Measurements from ENCODE around the gene EWSR1. TPM values are rescaled to one million over a fixed set of nuclear protein-coding genes. Genes with fewer than 3 reads are reported as not detected.
A peak's percentile ranks its signal among the peaks of the same experiment; 100 is the strongest.

Gene EWSR1
- total RNA-seq, 6 experiments from 2014 or later, result 200 to 291 (median 270) TPM

GRCh38 chr22:29259253-29259899 is 8.7 kb upstream of the EWSR1 start:
- Mint-ChIP-seq H3K9me3 (no peaks in the 10 kb centered on the region), H3K4me3 (no peak overlapping the region), H3K27ac (no peak overlapping the region), H3K4me1 (ENCODE audit: low read depth) (no peaks in the 10 kb centered on the region), H3K36me3 (ENCODE audit: low read depth) (no peaks in the 10 kb centered on the region), H3K27me3 (ENCODE audit: insufficient read depth) (no peaks in the 10 kb centered on the region)
- no peak for DNase-seq
- TF ChIP-seq CTCF (IDR thresholded peaks at IDR 0.05), result 0 out of 2 replicates have a peak, but pooled peaks have one; percentile 28

GRCh38 chr22:29260031-29260560 is 8.0 kb upstream of the EWSR1 start:
- no peak for TF ChIP-seq CTCF (IDR thresholded peaks at IDR 0.05)
- H3K36me3 Mint-ChIP-seq (ENCODE audit: low read depth), result no peaks in the 10 kb centered on the region
- H3K4me3 Mint-ChIP-seq, result no peak overlapping the region
- no peaks in the 10 kb centered on the region for H3K27me3 Mint-ChIP-seq (ENCODE audit: insufficient read depth)
- no peak overlapping the region for H3K27ac Mint-ChIP-seq
- H3K4me1 Mint-ChIP-seq (ENCODE audit: low read depth), result no peaks in the 10 kb centered on the region
- H3K9me3 Mint-ChIP-seq, result no peaks in the 10 kb centered on the region
- DNase-seq, result no peak

GRCh38 chr22:29260601-29261315 is 7.3 kb upstream of the EWSR1 start:
- Mint-ChIP-seq H3K4me3 (no peak overlapping the region), H3K4me1 (ENCODE audit: low read depth) (no peaks in the 10 kb centered on the region), H3K36me3 (ENCODE audit: low read depth) (no peaks in the 10 kb centered on the region), H3K27me3 (ENCODE audit: insufficient read depth) (no peaks in the 10 kb centered on the region), H3K27ac (no peak overlapping the region), H3K9me3 (no peaks in the 10 kb centered on the region)
- no peak for DNase-seq
- no peak for TF ChIP-seq CTCF (IDR thresholded peaks at IDR 0.05)

GRCh38 chr22:29263791-29264276 is 4.2 kb upstream of the EWSR1 start:
- Mint-ChIP-seq H3K4me1 (ENCODE audit: low read depth) (peaks cover 12% of the 10 kb centered on the region), H3K36me3 (ENCODE audit: low read depth) (peaks cover 12% of the 10 kb centered on the region), H3K4me3 (no peak overlapping the region), H3K27me3 (ENCODE audit: insufficient read depth) (peaks cover 4% of the 10 kb centered on the region), H3K9me3 (no peaks in the 10 kb centered on the region), H3K27ac (no peak overlapping the region)
- DNase-seq, result no peak
- TF ChIP-seq CTCF (IDR thresholded peaks at IDR 0.05), result no peak

- DNase-seq, result no peak
- peaks cover 25% of the 10 kb centered on the region for H3K36me3 Mint-ChIP-seq (ENCODE audit: low read depth)
- H3K9me3 Mint-ChIP-seq, result no peaks in the 10 kb centered on the region
- H3K27ac Mint-ChIP-seq, result no peak overlapping the region
- peaks cover 25% of the 10 kb centered on the region for H3K4me1 Mint-ChIP-seq (ENCODE audit: low read depth)
- H3K27me3 Mint-ChIP-seq (ENCODE audit: insufficient read depth), result peaks cover 4% of the 10 kb centered on the region
- TF ChIP-seq CTCF (IDR thresholded peaks at IDR 0.05), result no peak
- no peak overlapping the region for H3K4me3 Mint-ChIP-seq
These were observed 2.8 kb upstream of the EWSR1 start for GRCh38 chr22:29265305-29265704.
